Measurements from ENCODE around the gene LIM2.

DNA sequence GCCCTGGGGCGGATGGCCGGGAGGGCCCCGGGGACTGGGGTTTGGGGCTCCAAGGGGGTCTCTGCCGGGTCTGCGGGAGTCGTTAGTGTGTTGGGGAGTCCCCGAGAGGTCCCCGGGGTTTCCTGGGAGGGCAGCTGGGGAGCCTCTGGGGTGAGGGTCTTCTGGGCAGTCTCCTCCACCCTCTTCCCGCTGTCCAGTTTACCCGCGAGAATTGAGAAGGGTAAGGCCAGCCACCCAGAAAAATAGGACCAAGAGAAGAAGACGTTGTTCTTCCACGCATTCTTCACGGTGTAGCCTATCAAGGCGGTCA lies 20.6 kb downstream of the LIM2 start:
- TF ChIP-seq, protein P1, sequence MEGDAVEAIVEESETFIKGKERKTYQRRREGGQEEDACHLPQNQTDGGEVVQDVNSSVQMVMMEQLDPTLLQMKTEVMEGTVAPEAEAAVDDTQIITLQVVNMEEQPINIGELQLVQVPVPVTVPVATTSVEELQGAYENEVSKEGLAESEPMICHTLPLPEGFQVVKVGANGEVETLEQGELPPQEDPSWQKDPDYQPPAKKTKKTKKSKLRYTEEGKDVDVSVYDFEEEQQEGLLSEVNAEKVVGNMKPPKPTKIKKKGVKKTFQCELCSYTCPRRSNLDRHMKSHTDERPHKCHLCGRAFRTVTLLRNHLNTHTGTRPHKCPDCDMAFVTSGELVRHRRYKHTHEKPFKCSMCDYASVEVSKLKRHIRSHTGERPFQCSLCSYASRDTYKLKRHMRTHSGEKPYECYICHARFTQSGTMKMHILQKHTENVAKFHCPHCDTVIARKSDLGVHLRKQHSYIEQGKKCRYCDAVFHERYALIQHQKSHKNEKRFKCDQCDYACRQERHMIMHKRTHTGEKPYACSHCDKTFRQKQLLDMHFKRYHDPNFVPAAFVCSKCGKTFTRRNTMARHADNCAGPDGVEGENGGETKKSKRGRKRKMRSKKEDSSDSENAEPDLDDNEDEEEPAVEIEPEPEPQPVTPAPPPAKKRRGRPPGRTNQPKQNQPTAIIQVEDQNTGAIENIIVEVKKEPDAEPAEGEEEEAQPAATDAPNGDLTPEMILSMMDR (IDR thresholded peaks at IDR 0.05 in 8 of 11, conservative IDR thresholded peaks at IDR 0.05 in 3 of 11) = no peak
- TF ChIP-seq POLR2A (IDR thresholded peaks at IDR 0.05) (peak in 1 of 3 donors; percentile 79), POLR2AphosphoS5 (IDR thresholded peaks at IDR 0.05) (no peak)
